ENCODE measurements around the gene TCL1A.

DNA sequence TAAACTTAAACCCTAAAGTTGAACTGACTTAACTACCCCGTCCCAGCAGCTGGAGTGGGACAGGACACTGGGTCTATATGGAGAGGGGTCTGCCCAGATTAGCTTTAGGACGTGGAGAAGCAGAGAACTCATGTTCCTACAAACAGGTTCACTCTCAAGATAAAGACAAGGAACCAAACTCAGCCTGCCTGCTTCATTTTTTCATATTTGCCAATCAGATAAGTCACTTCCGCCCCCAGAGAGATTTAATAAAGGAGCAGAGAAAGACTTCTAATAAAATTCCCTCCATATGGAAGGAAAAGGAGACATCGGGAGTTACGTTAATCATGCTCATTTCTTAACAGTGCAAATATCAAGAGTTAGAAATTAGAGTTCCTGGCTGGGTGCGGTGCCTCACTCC, 42.2 kb upstream of the TCL1A start:
- TF ChIP-seq TAF1 (IDR thresholded peaks at IDR 0.05; ENCODE audit: borderline replicate concordance, low read depth, low read length) (no peak), RAD21 (IDR thresholded peaks at IDR 0.05; ENCODE audit: insufficient read depth, low read depth, low read length) (no peak), ZNF217 (IDR thresholded peaks at IDR 0.05) (no peak), ESRRA (IDR thresholded peaks at IDR 0.05; ENCODE audit: low read length) (no peak), SIX5 (IDR thresholded peaks at IDR 0.05; ENCODE audit: low read depth, low read length, severe bottlenecking) (no peak), ZNF274 (IDR thresholded peaks at IDR 0.05; ENCODE audit: insufficient read depth, insufficient read length) (no peak), EP300 (IDR thresholded peaks at IDR 0.05; ENCODE audit: borderline replicate concordance in 1 of 2, control insufficient read depth in 1 of 2, low read depth in 2 of 2, low read length in 2 of 2) (no peak), TCF3 (IDR thresholded peaks at IDR 0.05; ENCODE audit: borderline replicate concordance, insufficient read depth, low read depth, low read length) (no peak), RFX5 (IDR thresholded peaks at IDR 0.05; ENCODE audit: low read depth, low read length) (no peak), CEBPB (IDR thresholded peaks at IDR 0.05; ENCODE audit: borderline replicate concordance in 1 of 2, low read depth in 2 of 2, low read length in 2 of 2) (no peak)
- TF ChIP-seq, protein P1, sequence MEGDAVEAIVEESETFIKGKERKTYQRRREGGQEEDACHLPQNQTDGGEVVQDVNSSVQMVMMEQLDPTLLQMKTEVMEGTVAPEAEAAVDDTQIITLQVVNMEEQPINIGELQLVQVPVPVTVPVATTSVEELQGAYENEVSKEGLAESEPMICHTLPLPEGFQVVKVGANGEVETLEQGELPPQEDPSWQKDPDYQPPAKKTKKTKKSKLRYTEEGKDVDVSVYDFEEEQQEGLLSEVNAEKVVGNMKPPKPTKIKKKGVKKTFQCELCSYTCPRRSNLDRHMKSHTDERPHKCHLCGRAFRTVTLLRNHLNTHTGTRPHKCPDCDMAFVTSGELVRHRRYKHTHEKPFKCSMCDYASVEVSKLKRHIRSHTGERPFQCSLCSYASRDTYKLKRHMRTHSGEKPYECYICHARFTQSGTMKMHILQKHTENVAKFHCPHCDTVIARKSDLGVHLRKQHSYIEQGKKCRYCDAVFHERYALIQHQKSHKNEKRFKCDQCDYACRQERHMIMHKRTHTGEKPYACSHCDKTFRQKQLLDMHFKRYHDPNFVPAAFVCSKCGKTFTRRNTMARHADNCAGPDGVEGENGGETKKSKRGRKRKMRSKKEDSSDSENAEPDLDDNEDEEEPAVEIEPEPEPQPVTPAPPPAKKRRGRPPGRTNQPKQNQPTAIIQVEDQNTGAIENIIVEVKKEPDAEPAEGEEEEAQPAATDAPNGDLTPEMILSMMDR (IDR thresholded peaks at IDR 0.05 in 2 of 3, conservative IDR thresholded peaks at IDR 0.05 in 1 of 3; ENCODE audit: control insufficient read depth in 2 of 3, extremely low read depth in 1 of 3, insufficient read depth in 1 of 3, low read depth in 3 of 3, low read length in 3 of 3), result no peak

All from GM12878 (cell line).